Stimulated activated naive CD8-positive, alpha-beta T cell treated with anti-CD3 and anti-CD28 coated beads, Interleukin-15, amount 100 ng/mL, for 72 hours (primary cell): ENCODE results near the gene CAMSAP1.
"Not testable (repeated sequence)": the region's sequence is repeated elsewhere in the genome, so short reads cannot be mapped to it uniquely, and the experiment has no call there.

Experiments
- ATAC-seq: fragments of 150-1000 bp; cut with Tn5 transposase; 2 replicates; pipeline ENCODE4 v1.10.0; 2021; ENCODE audit warnings: mild to moderate bottlenecking, moderate library complexity
- DNase-seq, 2 donors: peaks; one replicate each; pipeline ENCODE4 v3.0.0; 2021 to 2022
- H3K27ac Mint-ChIP-seq, 2 donors: one replicate each; pipeline ENCODE4 v1.8.0; 2022; ENCODE audit warnings: mild to moderate bottlenecking in 2 of 2, mixed read lengths in 2 of 2, moderate library complexity in 2 of 2
- H3K27me3 Mint-ChIP-seq: one replicate; pipeline ENCODE4 v1.8.0; 2022; ENCODE audit warnings: mixed read lengths
- H3K4me1 Mint-ChIP-seq: one replicate; pipeline ENCODE4 v1.8.0; 2022; ENCODE audit warnings: mild to moderate bottlenecking, mixed read lengths
- H3K4me3 Mint-ChIP-seq, 2 donors: one replicate each; pipeline ENCODE4 v1.8.0; 2022; ENCODE audit warnings: mild to moderate bottlenecking in 2 of 2, mixed read lengths in 2 of 2, moderate library complexity in 1 of 2
- H3K9me3 Mint-ChIP-seq, 2 donors: one replicate each; pipeline ENCODE4 v1.8.0; 2022; ENCODE audit warnings: mixed read lengths in 2 of 2

CAMSAP1 gene

DNA sequence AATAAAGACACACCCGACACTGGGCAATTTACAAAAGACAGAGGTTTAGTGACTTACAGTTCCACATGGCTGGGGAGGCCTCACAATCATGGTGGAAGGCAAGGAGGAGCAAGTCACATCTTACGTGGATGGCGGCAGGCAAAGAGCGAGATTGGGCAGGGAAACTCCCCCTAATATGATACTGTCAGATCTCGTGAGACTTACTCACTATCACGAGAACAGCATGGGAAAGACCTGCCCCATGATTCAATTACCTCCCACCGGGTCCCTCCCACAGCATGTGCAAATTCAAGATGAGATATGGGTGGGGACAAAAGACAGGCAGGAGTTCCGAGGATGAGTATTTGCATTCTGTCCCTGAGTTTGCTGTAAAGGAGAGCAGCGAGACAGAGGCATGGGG is 3.9 kb upstream of the CAMSAP1 start:
- H3K4me1 Mint-ChIP-seq = peaks cover 46% of the 10 kb centered on the region
- not testable (repeated sequence) for H3K27me3 Mint-ChIP-seq, H3K27ac Mint-ChIP-seq, ATAC-seq, H3K4me3 Mint-ChIP-seq, DNase-seq
- H3K9me3 Mint-ChIP-seq = peaks cover 20 to 36% of the 10 kb centered on the region in 2 donors

DNA sequence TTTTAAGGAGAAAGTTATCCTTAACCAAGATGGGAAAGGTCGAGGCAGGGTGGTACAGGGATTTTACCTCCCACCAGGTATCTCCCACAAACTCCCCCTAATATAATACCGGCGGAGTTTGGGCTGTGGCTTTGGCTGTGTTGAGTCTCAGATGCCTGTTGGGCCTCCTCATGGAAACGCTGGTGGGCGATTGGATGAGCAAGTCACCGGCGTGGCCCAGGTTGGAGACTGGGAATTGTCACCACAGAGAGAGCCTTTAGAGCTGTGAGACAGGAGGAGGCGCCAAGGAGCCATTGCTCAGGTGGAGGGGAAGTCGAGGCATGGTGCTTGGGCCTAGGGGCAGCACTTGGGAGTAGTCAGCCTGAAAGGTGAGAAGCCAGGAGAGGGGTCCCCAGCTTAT is 3.4 kb upstream of the CAMSAP1 start:
- Mint-ChIP-seq H3K4me3 (no peak overlapping the region), H3K27ac (no peak overlapping the region), H3K27me3 (no peaks in the 10 kb centered on the region), H3K4me1 (peaks cover 51% of the 10 kb centered on the region), H3K9me3 (peaks cover 16 to 31% of the 10 kb centered on the region in 2 donors)
- DNase-seq (no peak), ATAC-seq (no peak)

DNA sequence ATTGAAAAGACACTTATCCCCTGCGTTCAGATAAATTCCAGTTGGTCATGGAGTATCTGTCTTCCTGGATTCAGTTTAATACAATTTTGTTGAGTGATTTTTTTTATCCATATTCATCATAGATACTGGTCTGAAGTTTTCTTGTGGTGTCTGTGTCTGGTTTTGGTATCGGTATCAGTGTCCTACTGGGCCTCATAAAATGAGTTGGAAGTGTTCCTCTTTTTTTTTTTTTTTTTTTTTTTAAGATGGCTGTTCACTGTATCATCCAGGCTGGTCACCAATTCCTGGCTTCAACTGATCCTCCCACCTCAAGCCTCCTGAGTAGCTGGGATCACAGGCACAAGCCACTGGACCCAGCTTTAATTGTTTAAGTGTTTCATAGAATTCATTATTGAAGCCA is 2.9 kb upstream of the CAMSAP1 start:
- Mint-ChIP-seq H3K27me3 (no peaks in the 10 kb centered on the region), H3K27ac (no peak overlapping the region), H3K9me3 (peaks cover 14 to 26% of the 10 kb centered on the region in 2 donors), H3K4me1 (peaks cover 56% of the 10 kb centered on the region), H3K4me3 (no peak overlapping the region)
- DNase-seq = no peak
- ATAC-seq = no peak

DNA sequence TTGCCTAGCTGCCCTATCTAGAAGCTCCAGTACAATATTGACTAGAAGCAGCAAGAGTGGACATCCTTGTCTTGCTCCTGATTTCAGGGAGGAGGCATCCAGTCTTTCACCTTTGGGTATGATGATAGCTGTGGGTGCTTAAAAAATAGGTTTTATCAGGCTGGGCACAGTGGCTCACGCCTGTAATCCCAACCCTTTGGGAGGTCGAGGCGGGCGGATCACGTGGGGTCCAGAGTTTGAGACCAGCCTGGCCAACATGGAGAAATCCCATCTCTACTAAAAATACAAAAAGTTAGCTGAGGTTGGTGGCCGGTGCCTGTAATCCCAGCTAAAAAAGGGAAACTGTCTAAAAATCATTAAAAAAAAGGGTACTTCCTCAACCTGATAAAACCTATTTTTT is 2.0 kb upstream of the CAMSAP1 start:
- no peaks in the 10 kb centered on the region for H3K27me3 Mint-ChIP-seq
- peaks cover 60% of the 10 kb centered on the region for H3K4me1 Mint-ChIP-seq
- no peak overlapping the region for H3K27ac Mint-ChIP-seq
- no peak for ATAC-seq
- DNase-seq = no peak
- peak overlapping the region; percentile 86 to 87 for H3K4me3 Mint-ChIP-seq
- peaks cover 5 to 17% of the 10 kb centered on the region in 2 donors for H3K9me3 Mint-ChIP-seq

DNA sequence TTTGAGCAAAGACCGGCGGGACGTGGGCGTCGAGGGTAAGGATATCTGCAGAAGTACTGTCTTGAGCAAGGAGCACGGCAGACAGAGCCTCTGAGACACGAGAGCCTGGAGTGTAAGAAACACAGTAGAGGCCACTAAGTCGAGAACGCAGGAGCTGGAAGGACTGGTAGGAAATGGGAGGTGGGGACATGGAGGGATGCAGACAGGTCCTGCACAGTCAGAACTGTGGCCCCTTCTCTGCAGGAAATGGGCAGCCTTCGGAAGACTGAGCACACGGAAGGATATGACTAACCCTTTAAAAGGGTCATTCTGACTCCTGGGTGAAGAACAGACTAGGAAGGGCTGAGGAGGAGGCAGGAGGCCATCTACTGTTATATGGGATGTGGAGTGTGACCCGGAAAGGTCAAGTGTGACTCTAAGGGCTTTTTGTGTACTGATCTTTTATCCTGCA is 1.4 kb upstream of the CAMSAP1 start:
- Mint-ChIP-seq H3K27ac (peak overlapping the region in 1 of 2 donors; percentile 42), H3K9me3 (peaks cover 3 to 13% of the 10 kb centered on the region in 2 donors), H3K27me3 (no peaks in the 10 kb centered on the region), H3K4me1 (peaks cover 61% of the 10 kb centered on the region), H3K4me3 (peak overlapping the region; percentile 86 to 87)
- no peak for ATAC-seq
- DNase-seq = no peak

DNA sequence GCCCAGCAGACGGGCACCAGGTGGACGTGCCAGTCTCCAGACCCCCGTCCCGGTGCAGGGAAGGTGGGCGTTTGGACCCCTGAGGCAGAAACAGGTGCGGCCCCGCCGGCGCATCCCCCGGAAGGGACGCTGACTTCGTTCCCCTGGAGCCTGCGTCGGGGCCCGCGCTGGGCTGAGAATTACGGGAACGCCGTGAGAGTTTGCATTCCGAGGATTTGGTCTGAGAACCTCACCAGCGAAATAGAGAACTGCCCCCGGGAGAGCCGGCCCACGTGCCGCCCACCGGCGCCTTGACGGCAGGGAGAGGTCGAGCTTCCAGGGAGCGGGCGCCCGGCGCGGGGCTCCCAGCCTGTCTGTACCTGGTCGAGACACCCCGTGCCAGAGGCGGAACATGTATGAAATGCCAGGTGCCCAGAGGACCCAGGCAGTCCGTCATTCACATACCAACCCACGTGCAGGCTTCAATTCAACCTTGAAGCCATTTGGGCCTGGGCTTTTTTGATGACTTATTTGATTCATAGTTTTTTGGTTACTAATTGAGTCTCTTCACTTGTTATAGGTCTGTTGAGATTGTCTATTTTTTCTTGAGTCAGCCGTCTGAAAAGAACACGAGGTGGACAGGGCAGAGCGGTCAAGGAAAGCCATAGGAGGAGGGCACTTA is 877 bp upstream of the CAMSAP1 start:
- Mint-ChIP-seq H3K9me3 (peaks cover 0 to 8% of the 10 kb centered on the region in 2 donors), H3K4me1 (peaks cover 58% of the 10 kb centered on the region), H3K27ac (peak overlapping the region; percentile 22 to 42), H3K27me3 (no peaks in the 10 kb centered on the region), H3K4me3 (peak overlapping the region; percentile 86 to 87)
- ATAC-seq = peak; percentile 16
- DNase-seq = no peak

DNA sequence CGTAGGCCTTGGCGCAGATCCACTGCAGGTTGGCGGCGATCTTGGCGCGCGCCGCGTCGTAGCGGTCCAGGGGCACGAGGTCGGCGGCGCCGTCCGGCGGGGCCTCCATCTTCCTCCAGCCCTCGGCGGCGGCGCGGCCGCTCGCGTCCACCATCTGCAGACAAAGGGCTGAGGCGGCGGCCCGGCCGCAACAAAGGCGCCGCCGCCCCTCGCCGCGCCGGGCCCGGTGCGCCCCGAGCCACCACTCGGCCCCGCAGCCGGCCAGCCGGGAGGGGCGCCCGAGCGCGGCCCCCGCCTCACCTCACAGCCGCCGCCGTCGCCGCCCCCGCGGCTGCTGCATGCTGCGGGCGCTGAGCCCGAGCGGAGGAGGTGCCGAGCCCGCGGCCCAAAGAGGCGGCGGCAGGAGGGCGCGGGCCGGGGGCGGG is 328 bp downstream of the CAMSAP1 start:
- no peaks in the 10 kb centered on the region for H3K27me3 Mint-ChIP-seq
- peaks cover 0 to 7% of the 10 kb centered on the region in 2 donors for H3K9me3 Mint-ChIP-seq
- ATAC-seq = peak; percentile 50
- no peak for DNase-seq
- H3K27ac Mint-ChIP-seq = no peak overlapping the region
- peaks cover 60% of the 10 kb centered on the region for H3K4me1 Mint-ChIP-seq
- peak overlapping the region in 1 of 2 donors; percentile 36 for H3K4me3 Mint-ChIP-seq

DNA sequence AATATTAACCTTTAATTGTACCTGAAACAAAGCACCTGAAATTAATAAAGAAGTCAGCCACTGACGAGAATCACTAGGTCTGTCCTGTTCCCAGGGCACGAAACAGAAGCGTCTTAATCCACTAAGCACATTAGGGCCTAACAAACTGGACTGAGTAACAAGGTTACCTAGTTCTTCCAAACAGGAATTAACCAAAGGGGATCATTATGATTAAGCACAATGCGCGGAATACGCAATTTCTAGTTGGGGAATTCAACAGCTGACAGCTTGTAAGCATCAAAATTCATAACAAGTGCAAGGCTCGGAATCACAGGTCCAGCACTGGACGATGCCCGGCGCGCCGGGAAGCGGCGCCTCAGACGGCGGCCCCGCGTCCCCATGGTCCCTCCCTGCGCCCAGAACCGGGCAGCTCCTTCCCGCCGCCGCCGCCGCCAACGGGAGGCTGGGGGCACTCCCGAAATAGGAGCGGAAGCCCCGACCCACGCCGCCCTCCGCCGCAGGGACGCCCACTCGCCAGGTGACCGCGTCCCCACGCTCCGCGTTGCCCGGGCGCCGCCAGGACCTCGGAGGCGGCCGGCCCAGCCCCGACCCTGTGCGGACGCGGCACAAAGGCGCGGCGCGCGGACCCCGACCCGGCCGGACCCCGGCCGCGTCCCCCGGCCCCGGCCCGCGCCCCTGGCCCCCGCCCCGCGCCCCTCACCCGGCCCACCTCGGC is 898 bp downstream of the CAMSAP1 start:
- H3K27me3 Mint-ChIP-seq = no peaks in the 10 kb centered on the region
- H3K4me1 Mint-ChIP-seq = peaks cover 60% of the 10 kb centered on the region
- H3K9me3 Mint-ChIP-seq = peaks cover 0 to 4% of the 10 kb centered on the region in 2 donors
- H3K4me3 Mint-ChIP-seq = peak overlapping the region; percentile 69 to 84
- ATAC-seq = peak; percentile 2
- DNase-seq = no peak
- peak overlapping the region in 1 of 2 donors; percentile 86 for H3K27ac Mint-ChIP-seq

DNA sequence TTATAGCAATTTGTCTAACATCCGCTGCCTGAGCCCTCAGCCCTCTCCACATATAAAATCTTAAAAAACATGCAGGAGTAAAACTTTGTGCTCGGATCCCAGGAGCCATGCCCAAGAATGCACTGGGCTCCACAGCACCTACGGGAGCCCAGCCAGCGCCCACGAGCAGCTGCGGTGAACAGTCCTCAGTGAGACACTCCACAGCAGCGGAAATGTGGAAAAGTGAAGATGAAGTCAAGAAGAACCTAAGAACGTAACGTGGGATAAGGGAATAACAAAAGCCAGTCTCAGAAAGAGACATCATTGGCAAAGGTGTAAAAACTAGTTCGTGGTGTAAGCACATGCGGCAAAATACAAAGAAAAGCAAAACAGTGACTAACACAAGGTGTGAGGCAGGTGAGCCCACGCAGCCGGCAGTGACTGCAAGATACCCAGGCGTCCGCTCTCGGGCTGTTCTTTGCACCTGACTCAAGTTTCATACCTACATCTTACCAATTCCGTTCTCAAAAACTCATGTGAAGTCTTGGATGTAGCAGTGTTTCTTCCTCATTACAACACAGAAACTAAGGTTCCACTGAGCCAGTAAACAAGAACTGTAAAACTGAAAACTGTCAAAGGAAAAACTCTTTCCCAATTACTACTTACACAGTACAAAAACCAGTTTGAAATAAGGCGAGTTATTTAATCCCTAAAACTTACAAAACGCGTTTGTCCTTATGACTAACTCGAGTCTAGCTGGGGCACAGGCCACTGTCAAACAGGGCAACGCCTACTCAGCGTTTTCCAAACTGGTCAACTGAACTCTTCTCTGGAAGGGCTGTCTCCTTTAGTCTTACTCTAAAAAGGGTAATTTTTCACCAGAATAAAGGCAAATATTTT is 1.7 kb downstream of the CAMSAP1 start:
- DNase-seq (peak; percentile 41 to 68), ATAC-seq (peak; percentile 71)
- peak overlapping the region in 1 of 2 donors; percentile 86 for H3K27ac Mint-ChIP-seq
- no peaks in the 10 kb centered on the region for H3K9me3 Mint-ChIP-seq
- peaks cover 61% of the 10 kb centered on the region for H3K4me1 Mint-ChIP-seq
- peak overlapping the region; percentile 69 to 84 for H3K4me3 Mint-ChIP-seq
- H3K27me3 Mint-ChIP-seq = no peaks in the 10 kb centered on the region

DNA sequence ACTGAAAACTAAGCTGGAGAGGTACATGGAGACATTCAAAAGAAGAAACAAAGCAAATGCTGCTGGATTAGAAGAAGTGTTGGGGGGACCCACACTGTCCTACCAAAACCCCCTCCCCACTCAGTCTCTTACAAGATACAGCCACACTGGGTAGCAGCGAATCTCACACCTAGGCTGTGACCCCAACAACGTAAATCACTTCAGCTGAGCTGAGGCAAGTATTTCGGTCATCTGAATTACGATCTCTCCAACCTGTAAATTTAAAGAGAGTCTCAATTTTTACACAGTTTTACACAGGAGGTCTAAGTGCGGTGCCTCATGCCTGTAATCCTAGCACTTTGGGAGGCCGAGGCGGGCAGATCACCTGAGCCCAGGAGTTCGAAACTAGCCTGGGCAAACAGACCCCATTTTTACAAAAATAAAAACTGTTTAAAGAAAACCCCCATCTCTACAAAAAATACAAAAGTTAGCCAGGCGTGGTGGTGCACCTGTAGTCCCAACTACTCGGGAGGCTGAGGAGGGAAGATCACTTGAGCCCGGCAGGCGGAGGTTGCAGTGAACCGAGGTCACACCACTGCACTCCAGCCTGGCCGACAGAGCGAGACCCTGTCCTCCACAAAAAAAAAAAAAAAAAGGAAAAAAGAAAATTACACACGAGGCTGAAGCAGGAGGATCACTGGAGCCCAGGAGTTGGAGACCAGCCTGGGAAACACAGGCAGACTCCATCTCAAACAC is 3.4 kb downstream of the CAMSAP1 start:
- Mint-ChIP-seq H3K4me1 (peaks cover 57% of the 10 kb centered on the region), H3K9me3 (peaks cover 8 to 10% of the 10 kb centered on the region in 2 donors), H3K4me3 (no peak overlapping the region), H3K27ac (no peak overlapping the region), H3K27me3 (no peaks in the 10 kb centered on the region)
- DNase-seq (no peak), ATAC-seq (no peak)

DNA sequence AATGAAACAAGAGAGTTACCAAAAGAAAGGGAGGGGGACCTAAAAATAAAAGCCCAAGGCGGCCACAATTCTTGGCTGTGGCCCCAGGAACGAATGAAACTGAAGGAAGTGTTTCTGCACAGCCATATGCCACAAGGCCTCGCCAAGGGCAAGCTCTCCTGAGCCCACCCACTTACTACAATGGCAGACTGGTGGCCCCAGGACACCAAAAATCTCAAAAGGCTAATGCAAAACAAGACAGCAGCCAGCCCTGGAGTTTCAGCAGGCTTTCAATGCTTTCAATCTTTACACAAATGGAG is 4.0 kb downstream of the CAMSAP1 start:
- DNase-seq (no peak), ATAC-seq (no peak)
- no peak overlapping the region for H3K4me3 Mint-ChIP-seq
- peaks cover 55% of the 10 kb centered on the region for H3K4me1 Mint-ChIP-seq
- no peak overlapping the region for H3K27ac Mint-ChIP-seq
- no peaks in the 10 kb centered on the region for H3K27me3 Mint-ChIP-seq
- peaks cover 8 to 15% of the 10 kb centered on the region in 2 donors for H3K9me3 Mint-ChIP-seq

DNA sequence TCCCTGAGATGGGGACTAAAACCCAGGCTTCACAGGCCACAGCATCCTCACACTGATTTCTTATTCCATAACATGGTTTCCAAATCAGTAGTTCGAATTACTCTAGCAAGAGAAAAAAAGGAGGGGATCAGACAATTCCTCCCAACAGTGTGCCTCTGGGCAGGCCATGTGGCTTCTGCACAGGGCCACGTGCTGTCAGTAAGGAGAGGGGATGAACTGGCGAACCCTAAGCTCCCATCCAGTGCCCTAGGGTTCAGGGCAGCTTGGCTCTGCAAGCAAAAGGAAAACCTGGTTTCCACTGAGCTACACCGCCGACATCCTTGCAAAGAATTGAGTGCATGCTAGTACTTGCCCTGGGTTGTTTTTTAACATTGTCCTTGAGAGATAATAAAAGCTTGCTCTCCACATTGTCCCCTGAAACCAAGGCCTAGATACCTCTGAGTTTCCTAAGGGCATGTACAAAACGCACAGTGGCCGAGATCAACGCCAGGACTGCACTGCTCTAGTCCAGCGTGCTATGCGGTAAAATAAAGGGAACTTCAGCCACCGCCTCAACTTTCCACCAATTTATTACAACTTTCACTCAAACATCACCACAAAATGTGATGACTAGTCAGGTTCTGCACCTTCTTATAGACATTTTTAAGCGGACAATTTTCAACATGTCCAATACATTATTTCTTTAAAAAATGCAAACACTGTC is 4.5 kb downstream of the CAMSAP1 start:
- Mint-ChIP-seq H3K27me3 (no peaks in the 10 kb centered on the region), H3K9me3 (peaks cover 8 to 15% of the 10 kb centered on the region in 2 donors), H3K27ac (no peak overlapping the region), H3K4me1 (peaks cover 57% of the 10 kb centered on the region), H3K4me3 (no peak overlapping the region)
- DNase-seq = no peak
- ATAC-seq = no peak

DNA sequence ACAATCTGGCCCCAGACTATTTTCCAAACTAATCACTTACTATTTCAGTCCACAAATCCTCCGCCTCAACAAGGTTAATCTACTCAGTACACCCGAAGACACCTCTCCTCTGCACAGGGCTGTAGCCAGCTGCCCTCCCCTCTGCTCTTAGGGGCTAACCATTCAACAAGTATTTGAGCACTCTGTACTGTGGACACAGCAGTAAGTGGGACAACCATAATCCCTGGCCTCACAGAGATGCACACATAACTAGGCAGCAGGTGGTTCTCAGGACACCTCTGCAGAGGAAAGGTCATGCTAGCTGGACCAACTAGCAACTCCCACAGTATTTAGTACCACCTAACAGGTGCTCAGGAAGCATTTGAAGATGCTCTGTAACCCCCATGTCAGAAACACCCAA is 5.5 kb downstream of the CAMSAP1 start:
- no peak overlapping the region for H3K4me3 Mint-ChIP-seq
- H3K9me3 Mint-ChIP-seq = peaks cover 8 to 15% of the 10 kb centered on the region in 2 donors
- H3K4me1 Mint-ChIP-seq = peaks cover 64% of the 10 kb centered on the region
- ATAC-seq (no peak), DNase-seq (no peak)
- no peak overlapping the region for H3K27ac Mint-ChIP-seq
- H3K27me3 Mint-ChIP-seq = no peaks in the 10 kb centered on the region

DNA sequence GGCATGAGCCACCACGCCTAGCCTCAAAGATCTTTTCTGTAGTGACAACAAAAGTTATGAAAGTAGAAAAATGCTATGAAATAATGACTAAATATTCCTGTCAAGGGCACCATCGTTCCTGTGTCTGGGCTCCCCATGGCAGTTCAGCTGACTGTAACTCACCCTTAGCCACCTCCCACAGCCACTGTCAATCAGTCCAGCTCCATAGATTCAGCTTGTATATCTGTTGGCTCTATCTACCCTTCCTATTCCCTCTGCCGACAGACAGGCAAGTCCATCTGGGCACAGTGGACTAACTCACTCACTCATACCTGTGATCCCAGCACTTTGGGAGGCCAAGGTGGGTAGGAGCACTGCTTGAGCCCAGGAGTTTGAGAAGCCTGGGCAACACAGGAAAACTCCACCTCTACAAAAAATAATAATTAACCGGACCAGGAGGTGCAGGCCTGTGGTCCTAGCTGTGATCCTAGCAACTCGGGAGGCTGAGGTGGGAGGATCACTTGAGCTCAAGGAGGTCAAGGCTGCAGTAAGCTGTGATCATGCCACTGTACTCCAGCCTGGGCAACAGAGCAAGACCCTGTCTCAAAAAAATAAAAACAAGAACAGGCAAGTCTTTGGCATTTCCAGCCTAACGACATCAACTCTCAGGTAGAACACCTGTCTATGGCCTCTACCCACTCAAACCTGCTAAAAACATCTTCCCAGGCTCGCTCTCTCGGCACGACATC is 6.2 kb downstream of the CAMSAP1 start:
- Mint-ChIP-seq H3K9me3 (peaks cover 8 to 15% of the 10 kb centered on the region in 2 donors), H3K4me3 (no peak overlapping the region), H3K27ac (peak overlapping the region in 1 of 2 donors; percentile 64), H3K4me1 (peaks cover 69% of the 10 kb centered on the region), H3K27me3 (no peaks in the 10 kb centered on the region)
- DNase-seq (no peak), ATAC-seq (no peak)
